HepG2 (cell line): ENCODE results near the gene NAMPT. TPM values are rescaled to one million over a fixed set of nuclear protein-coding genes. Genes with fewer than 3 reads are reported as not detected.
"Not testable (repeated sequence)": the region's sequence is repeated elsewhere in the genome, so short reads cannot be mapped to it uniquely, and the experiment has no call there.

ENCODE experiments used
- ATAC-seq: fragments of 200-7000 bp; cut with Tn5 transposase; 3 replicates; pipeline ENCODE4 v1.9.1; 2020; ENCODE audit warnings: mild to moderate bottlenecking, moderate library complexity
- BruUV-seq: library from RNA; stranded (reverse); fragments of 400-500 nt; replicated peaks from 2 replicates; lab custom pipeline; 2021; lab: Mats Ljungman, UMichigan
- CTCF ChIA-PET: fragments of 300-600 bp; formaldehyde crosslinking; extraction: SDS; loops from one replicate; lab custom pipeline; 2021; ENCODE audit warnings: low total read pairs, inconsistent platforms, low intra/inter-chr PET ratio; lab: Yijun Ruan, JAX
- POLR2A ChIA-PET: fragments of 350-600 bp; sonication (Branson Sonifier 250); formaldehyde crosslinking; loops from one replicate; lab custom pipeline; 2020; ENCODE audit warnings: antibody characterized with exemption, inconsistent platforms; lab: Yijun Ruan, JAX
- DNase-seq: peaks from one replicate; pipeline ENCODE4 v3.0.0-alpha.2; 2015; ENCODE audit warnings: low spot score
- FAIRE-seq: peaks from 3 replicates; lab custom pipeline; 2011; peaks lifted over from hg19 to GRCh38; lab: Jason Lieb, UNC
- H2AFZ ChIP-seq: one replicate; pipeline ENCODE4 v1.6.1; 2011; ENCODE audit warnings: low read length, inconsistent platforms
- H3K27ac ChIP-seq: fragments of 300-600 bp; 3 replicates; pipeline ENCODE4 v1.8.0; 2011; ENCODE audit warnings: mixed run types, mild to moderate bottlenecking, mixed read lengths, low read length, inconsistent platforms; ENCODE audit not compliant: insufficient read depth; ENCODE audit errors: extremely low read length
- H3K27me3 ChIP-seq, 2 experiments: fragments of 200-600 bp in 1 of 2; 2 replicates in 1 of 2; 3 replicates in 1 of 2; pipeline versions ENCODE4 v1.6.0 to v1.8.0; 2011; ENCODE audit warnings: low read length in 2 of 2, mild to moderate bottlenecking in 2 of 2, moderate library complexity in 2 of 2, inconsistent platforms in 1 of 2; ENCODE audit not compliant: insufficient read depth in 2 of 2, control insufficient read depth in 1 of 2
- H3K36me3 ChIP-seq, 2 experiments: fragments of 200-600 bp in 1 of 2; replicated peaks in 1 of 2; 2 replicates in 1 of 2; 3 replicates in 1 of 2; pipeline versions ENCODE4 v1.5.1 to v1.8.0; 2011; ENCODE audit warnings: low read length in 2 of 2, inconsistent platforms in 1 of 2; ENCODE audit not compliant: insufficient read depth in 2 of 2, control insufficient read depth in 1 of 2
- H3K4me1 ChIP-seq: 2 replicates; pipeline ENCODE4 v1.5.1; 2012; ENCODE audit warnings: low read length, inconsistent platforms; ENCODE audit not compliant: insufficient read depth
- H3K4me2 ChIP-seq: 2 replicates; pipeline ENCODE4 v1.6.0; 2011; ENCODE audit warnings: low read depth, low read length, inconsistent platforms
- H3K4me3 ChIP-seq, 3 experiments: fragments of 200-600 bp in 1 of 3; sonication (generic), shearing (Covaris generic) in 1 of 3; replicated peaks in 1 of 3; 2 replicates each; pipeline ENCODE4 v1.5.1; 2011 to 2016; ENCODE audit warnings: low read length in 3 of 3, inconsistent platforms in 2 of 3, low read depth in 2 of 3, mild to moderate bottlenecking in 2 of 3, control low read depth in 1 of 3, mixed read lengths in 1 of 3; ENCODE audit not compliant: insufficient read depth in 1 of 3
- H3K79me2 ChIP-seq: one replicate; pipeline ENCODE4 v1.6.1; 2011; ENCODE audit warnings: low read length, inconsistent platforms; ENCODE audit not compliant: insufficient read depth
- H3K9ac ChIP-seq: 2 replicates; pipeline ENCODE4 v1.6.0; 2011; ENCODE audit warnings: mild to moderate bottlenecking, low read depth, low read length, inconsistent platforms; ENCODE audit not compliant: insufficient read depth
- H3K9me3 ChIP-seq: 2 replicates; pipeline ENCODE4 v1.5.1; 2012; ENCODE audit warnings: mild to moderate bottlenecking, low read length
- H4K20me1 ChIP-seq: 2 replicates; pipeline ENCODE4 v1.6.0; 2011; ENCODE audit warnings: inconsistent platforms, mild to moderate bottlenecking, low read length, moderate library complexity; ENCODE audit not compliant: insufficient read depth
- CBX5 ChIP-seq: sonication (generic); formaldehyde crosslinking; IDR thresholded peaks from 2 replicates; pipeline ENCODE4 v1.4.0; 2020; ENCODE audit warnings: missing genetic modification reagents, borderline replicate concordance
- ERF ChIP-seq: IDR thresholded peaks from 2 replicates; pipeline ENCODE4 v1.6.1; 2018; ENCODE audit warnings: missing biosample characterization, missing genetic modification reagents
- GMEB2 ChIP-seq: IDR thresholded peaks from 2 replicates; pipeline ENCODE4 v1.6.1; 2016; ENCODE audit warnings: missing biosample characterization, missing genetic modification reagents, low read depth
- HNF1A ChIP-seq, 2 experiments: sonication (generic) in 1 of 2; formaldehyde crosslinking in 1 of 2; IDR thresholded peaks; 2 replicates each; pipeline versions ENCODE4 v1.4.0 to v1.6.1; 2016 to 2020; ENCODE audit warnings: borderline replicate concordance in 1 of 2, low read depth in 1 of 2, mild to moderate bottlenecking in 1 of 2, missing genetic modification reagents in 1 of 2
- HOXA9 ChIP-seq: sonication (generic); formaldehyde crosslinking; IDR thresholded peaks from 2 replicates; pipeline ENCODE4 v1.8.1; 2022; ENCODE audit warnings: missing genetic modification reagents, mild to moderate bottlenecking, moderate library complexity, borderline replicate concordance
- KLF15 ChIP-seq: sonication (generic); formaldehyde crosslinking; IDR thresholded peaks from 2 replicates; pipeline ENCODE4 v1.8.1; 2023; ENCODE audit warnings: borderline replicate concordance, mild to moderate bottlenecking, inconsistent platforms, missing genetic modification reagents, mixed read lengths
- NFE2L2 ChIP-seq: fragments of 150-350 bp; IDR thresholded peaks from 2 replicates; pipeline ENCODE4 v1.6.1; 2014; ENCODE audit warnings: low read length
- SMC3 ChIP-seq: IDR thresholded peaks from 2 replicates; pipeline ENCODE4 v1.6.1; 2011; ENCODE audit warnings: low read length, improper control_type of control experiment
- ZBTB20 ChIP-seq: sonication (generic); formaldehyde crosslinking; IDR thresholded peaks from 2 replicates; pipeline ENCODE4 v1.8.1; 2023; ENCODE audit warnings: missing genetic modification reagents, low read depth, mild to moderate bottlenecking, borderline replicate concordance
- ZBTB43 ChIP-seq: sonication (generic); formaldehyde crosslinking; conservative IDR thresholded peaks from 2 replicates; pipeline ENCODE4 v1.4.0; 2020; ENCODE audit warnings: missing genetic modification reagents
- WGBS: methylation state at CpG from one replicate; pipeline ENCODE4 v1.1.6; 2017; ENCODE audit warnings: low lambda C conversion rate; 5-methylcytosine and 5-hydroxymethylcytosine counted together
- in situ Hi-C: cut with HindIII; loops from 2 replicates; pipeline ENCODE4 v1.10.0; 2017; ENCODE audit warnings: low pct_unique_long_range_greater_than_20kb; ENCODE audit not compliant: extremely low pct_ligation_motif_present
- intact Hi-C: fragments of 100-400 bp; cut with micrococcal nuclease; formaldehyde crosslinking; loops from one replicate; pipeline ENCODE4 v1.10.0; 2022; ENCODE audit not compliant: unreplicated experiment
- polyA plus RNA-seq, 8 experiments: library from polyadenylated mRNA; depleted of rRNA in 3 of 8; stranded (reverse) in 7 of 8; unstranded in 1 of 8; fragments of >200 nt; fragmentation: Illumina TruSeq in 4 of 8; extraction: Trizol in 4 of 8; gene quantifications; 2 replicates each; pipeline versions ENCODE4 v1.2.1 to v1.2.3, GENCODE V29; 2011 to 2016; ENCODE audit warnings: low read depth in 4 of 8, missing spikeins in 1 of 8, mixed read lengths in 1 of 8; ENCODE audit not compliant: insufficient read depth in 1 of 8
- total RNA-seq, 5 experiments: library from RNA; depleted of rRNA; stranded (reverse); fragments of >200 nt; fragmentation: Illumina TruSeq; extraction: Trizol; gene quantifications; 2 replicates each; pipeline ENCODE4 v1.2.3, GENCODE V29; 2016; ENCODE audit warnings: low read depth in 1 of 5

The NAMPT gene
- total and polyA plus RNA-seq, 2 of the 13 experiments (the other 11 are each of a cell fraction or from before 2014, with no cell fraction given) = 15.8 to 67.7 TPM

GRCh38 chr7:106320254-106320770 is 35.5 kb upstream of the NAMPT start:
- H3K79me2 ChIP-seq, H3K4me3 ChIP-seq, H3K27me3 ChIP-seq, H4K20me1 ChIP-seq: not testable (repeated sequence)
- 33% methylated on average over 8 of the region's 9 CpGs for WGBS
- TF ChIP-seq NFE2L2 = peak; percentile 27; the same call in 1 of the 2 replicates
- TF ChIP-seq, all 625 proteins: peak for 1; not testable (repeated sequence) for 624
- ATAC-seq, intact Hi-C loops, H3K9ac ChIP-seq, H3K4me1 ChIP-seq, in situ Hi-C loops, H3K27ac ChIP-seq, CTCF ChIA-PET, H3K9me3 ChIP-seq, BruUV-seq, DNase-seq, FAIRE-seq, H2AFZ ChIP-seq, H3K36me3 ChIP-seq, H3K4me2 ChIP-seq, POLR2A ChIA-PET: not testable (repeated sequence)

DNA sequence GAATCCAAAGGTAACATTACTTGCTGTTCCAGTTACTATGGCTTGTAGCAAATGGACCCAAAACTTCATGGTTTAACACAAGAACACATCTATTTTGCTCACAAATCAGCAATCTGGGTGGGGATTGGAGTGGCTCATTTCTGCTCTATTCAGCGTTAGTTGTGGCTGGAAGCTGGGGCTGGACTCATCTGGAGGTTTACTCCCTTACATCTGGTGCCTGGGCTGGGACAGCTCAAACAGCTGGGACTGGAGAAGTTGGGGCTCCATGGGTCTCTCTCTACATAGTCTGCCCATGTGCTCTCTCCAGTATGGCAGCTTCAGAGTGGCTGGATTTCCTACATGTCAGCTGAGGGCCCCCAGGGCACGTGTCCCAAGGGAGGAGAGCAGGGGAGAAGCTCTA is 33.7 kb upstream of the NAMPT start:
- H3K79me2 ChIP-seq = no peaks in the 10 kb centered on the region
- TF ChIP-seq SMC3 (no peak), ZBTB43 (CRISPR knock-in tag) (no peak), KLF15 (CRISPR knock-in tag) (no peak), HNF1A (IDR thresholded peaks at IDR 0.05; ENCODE audit: low read depth) (no peak), HNF1A (CRISPR knock-in tag; IDR thresholded peaks at IDR 0.05; ENCODE audit: borderline replicate concordance) (no peak), ZBTB20 (CRISPR knock-in tag) (no peak), CBX5 (CRISPR knock-in tag) (no peak), GMEB2 (CRISPR knock-in tag) (no peak), ERF (no peak), HOXA9 (CRISPR knock-in tag) (no peak)
- TF ChIP-seq, all 625 proteins: peak for 0
- no CpG with 5 or more reads among the region's 2 CpGs for WGBS
- Histone ChIP-seq H3K9ac (no peak overlapping the region), H3K36me3 (no peaks in the 10 kb centered on the region), H3K4me1 (0 out of 2 replicates have a peak, but pooled peaks cover 4% of the 10 kb centered on the region), H3K27me3 (no peaks in the 10 kb centered on the region; a peak in 1 of 5 replicates), H3K4me2 (no peak overlapping the region), H3K4me3 (no peak overlapping the region), H3K27ac (no peak overlapping the region), H2AFZ (no peak overlapping the region), H3K9me3 (no peaks in the 10 kb centered on the region), H4K20me1 (no peaks in the 10 kb centered on the region)
- in situ Hi-C loops = no loop called here
- POLR2A ChIA-PET = no interaction called here
- no TSS peak for BruUV-seq
- intact Hi-C loops = no loop called here
- ATAC-seq = no peak
- CTCF ChIA-PET = no interaction called here
- FAIRE-seq = no peak
- DNase-seq = no peak
